GDM1 (cell line): ENCODE data around the gene YBX1.
A peak's percentile ranks its signal among the peaks of the same experiment; 100 is the strongest.
"Not testable (repeated sequence)": the region's sequence is repeated elsewhere in the genome, so short reads cannot be mapped to it uniquely, and the experiment has no call there.

Experiments used
- DNase-seq: peaks from one replicate; lab custom pipeline; 2025; lab: John Stamatoyannopoulos, UW

Gene YBX1

DNA sequence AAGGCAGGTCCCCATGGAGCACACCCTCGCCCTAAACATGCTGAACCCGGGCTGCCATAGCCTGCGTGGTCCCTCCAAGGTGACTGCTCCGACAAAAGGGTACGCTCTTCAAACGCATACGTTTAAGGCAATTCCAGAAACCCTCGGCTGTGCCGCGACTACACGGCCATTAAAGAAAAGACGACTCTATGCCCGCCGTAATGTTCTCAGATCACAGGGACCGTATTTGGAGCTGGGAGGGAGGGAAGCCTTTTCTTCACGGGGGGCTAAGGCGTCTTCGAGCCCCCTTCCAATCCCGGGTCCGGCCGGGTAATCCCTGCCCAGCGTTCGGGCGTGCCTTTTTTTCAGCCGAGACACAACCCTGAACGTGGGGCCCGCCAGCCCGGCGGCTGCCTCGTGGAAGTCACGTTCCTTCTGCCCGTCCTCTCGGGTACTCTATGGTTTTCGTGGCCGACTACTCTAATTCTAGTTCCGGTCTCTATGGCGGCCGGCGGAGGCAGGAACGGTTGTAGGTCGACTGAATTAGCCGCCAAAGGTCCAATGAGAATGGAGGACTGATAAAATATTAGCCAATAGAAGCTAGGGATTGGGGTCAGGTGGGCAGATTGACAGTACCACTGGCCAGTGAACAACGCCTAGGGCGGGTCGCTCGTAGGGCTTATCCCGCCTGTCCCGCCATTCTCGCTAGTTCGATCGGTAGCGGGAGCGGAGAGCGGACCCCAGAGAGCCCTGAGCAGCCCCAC lies at the start of gene YBX1:
TSS of gene YBX1 (plus strand) at position 678 of the 743 bp plus-strand sequence. CDS start 148 bp downstream, outside the sequence.
- peak; percentile 97 for DNase-seq

DNA sequence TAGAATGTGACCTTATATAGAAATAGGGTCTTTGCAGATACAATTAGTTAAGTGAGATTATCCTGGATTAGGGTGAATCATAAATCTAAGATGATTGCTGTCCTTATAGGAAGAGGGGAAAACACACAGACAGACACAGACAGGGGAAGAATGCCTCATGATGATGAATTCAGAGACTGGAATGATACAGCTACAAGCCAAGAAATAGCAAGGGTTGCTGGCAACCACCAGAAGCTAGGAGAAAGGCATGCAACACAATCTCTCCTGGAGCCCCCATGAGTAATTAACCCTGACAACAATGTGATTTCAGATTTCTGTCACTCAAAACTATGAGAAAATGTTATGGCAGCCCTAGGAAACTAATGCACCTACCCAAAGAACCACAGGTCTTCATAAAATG lies 43.1 kb upstream of the YBX1 start:
- DNase-seq: no peak

DNA sequence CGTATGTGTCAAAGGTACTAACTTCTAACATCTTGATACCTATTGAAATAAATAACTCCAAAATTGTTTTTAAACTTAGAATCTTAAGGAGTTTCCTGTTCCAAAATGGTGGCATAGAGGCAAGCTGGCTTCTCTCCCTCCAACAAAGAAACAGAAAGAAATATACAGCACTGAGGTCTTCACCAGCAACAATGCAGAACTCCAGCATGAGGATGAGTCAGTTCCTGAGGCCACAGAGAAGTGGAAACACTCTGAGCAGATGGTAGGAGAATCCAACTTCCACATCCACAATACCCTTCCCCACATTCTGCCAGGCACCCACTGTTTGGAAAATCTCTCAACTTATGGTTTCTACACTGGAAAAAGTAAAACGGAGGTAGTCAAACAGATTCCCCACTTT lies 36.2 kb upstream of the YBX1 start:
- DNase-seq: peak; percentile 39

DNA sequence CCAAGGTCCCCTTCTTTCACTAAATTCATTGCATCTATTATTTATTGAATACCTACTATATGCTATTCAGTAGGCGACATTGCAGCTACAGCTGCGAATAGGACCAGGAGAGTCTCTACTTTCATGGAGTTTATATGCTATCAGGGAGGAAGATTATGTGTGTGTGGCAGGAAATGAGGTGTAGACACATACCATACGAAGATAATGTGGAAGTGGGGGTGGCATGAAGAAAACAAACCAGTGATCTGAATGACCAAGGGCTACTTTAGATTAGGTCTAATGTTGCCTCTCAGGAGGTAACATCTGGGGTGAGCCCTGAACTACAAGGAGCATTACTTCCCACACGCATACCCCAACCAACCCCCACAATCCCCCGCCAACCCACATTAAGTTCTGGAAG lies 25.0 kb upstream of the YBX1 start:
- no peak for DNase-seq

DNA sequence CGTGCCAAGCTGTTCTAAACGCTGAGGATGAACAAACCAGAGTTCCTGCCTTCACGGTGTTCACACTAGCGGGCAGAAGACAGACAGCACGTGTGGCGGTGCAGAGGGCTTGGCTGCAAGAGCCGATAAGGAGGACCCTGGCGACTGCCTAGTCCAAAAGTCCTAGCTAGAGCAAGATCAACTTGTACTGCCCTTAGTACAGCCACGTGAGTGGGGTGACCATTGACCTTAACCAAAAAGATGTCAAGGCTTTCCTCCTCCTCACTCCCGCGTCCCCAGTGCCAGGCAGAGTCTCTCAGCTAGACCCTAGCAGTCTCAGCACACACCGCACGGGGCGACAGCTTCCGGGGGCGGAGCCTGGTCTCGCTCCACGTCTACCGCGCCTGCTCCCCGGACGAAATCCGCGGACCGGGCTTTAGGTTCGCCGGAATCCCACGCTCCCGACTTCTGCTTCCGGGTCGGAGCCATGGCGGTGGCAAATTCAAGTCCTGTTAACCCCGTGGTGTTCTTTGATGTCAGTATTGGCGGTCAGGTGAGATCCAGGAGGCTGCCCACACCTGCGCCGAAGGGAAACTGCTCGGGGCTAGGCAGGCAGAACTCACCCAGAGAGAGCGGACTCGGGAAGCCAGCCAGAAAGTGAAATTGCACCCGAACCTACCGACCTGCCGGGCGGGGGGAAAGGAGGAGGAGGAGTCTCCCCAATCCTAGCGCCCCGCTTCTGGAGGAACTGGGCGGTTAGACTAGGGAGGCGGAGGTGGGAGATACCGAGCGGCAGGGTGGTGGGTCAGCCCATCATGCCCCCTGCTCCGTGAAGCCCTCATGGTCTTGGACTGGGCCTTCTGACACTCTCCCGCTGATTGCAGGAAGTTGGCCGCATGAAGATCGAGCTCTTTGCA lies 24.0 kb upstream of the YBX1 start, which contains the start of gene PPIH:
TSS of gene PPIH (plus strand) at position 443 of the 896 bp plus-strand sequence. CDS start at position 467, 24 bp downstream.
- DNase-seq: peak; percentile 95

DNA sequence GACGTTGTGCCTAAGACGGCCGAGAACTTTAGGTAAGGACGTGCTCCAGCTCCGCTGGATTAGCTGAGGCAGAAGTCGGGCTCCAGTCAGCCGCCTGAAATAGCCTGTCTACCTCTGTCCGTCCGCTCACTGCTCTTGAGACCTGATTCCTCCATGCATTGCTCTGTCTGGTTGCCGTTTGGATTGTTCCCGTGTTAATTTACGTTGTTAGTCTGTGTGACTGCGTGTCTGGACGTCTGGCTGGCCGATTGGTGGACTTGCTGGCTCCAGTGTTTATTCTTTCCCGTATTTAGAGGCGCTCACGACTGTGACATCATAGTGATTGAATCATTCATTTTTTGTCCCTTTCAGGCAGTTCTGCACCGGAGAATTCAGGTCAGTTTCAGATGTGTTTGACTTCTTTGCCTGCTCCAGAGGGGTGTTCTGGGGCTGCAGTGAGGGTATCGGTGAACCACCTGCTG lies 23.3 kb upstream of the YBX1 start:
- no peak for DNase-seq

DNA sequence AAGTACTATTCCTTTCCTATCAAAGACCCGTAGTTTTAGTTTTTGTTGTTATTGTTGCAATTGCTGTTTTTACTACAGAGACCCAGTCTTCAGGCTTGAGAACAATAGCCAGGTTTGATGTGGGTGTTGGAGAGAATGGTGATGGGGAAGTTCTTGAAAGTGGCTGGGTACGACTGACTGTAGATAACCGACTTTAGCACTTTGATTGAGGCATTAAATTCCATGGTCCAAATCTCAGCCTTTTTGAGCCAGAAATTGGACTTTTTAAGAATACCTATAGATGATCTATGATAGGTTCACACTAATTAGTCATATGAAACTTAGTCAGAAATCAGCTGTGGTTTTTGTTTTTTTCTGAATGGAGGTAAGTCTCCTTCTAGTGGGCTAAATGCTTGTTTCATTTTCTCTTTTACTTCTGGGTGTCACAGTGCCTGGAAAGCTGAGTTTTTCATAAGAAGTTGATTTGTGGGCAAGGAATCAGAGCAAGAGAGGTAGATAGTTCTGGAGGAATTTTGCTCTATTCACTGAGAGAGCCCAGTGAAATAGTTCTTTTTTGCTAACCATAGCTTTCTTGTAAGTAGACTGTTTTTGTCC lies 21.2 kb upstream of the YBX1 start:
- DNase-seq: no peak

DNA sequence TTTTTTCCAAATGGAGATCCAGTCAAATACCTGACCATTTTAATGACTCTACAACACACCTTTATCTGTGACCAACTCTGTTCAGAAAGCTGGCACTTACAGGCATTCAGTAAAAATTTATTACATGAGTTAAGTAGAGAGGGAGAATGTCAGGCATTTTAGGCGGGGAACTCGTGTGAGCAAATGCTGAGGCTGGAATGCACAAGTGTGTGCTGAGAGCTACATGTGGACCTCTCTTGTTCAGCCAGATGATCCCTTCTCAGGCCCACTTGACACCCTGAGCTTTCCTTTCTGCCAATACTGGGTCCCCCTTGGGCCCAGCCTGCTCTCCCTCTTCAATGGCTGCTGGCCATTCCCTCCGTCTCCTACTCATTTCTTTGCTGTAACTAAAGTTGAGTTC lies 12.3 kb upstream of the YBX1 start:
- DNase-seq: no peak

DNA sequence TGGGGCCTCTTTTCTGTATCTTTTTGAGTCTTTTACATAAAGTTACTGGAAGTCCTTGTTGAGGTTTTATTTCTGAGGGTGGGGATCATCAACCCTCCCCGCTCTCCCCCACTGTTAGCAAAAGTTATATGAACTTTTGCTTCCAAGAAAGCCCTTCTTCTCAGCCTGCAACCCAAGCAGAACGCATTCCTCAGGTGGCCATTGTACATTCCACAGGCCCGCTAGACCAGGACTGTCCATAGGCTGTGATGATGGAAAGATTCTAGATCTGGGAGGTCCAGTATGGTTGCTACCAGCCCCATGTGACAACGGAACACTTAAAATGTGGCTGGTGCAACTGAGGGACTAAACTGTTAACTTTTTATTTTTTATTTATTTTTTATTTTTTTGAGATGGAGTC lies 11.8 kb upstream of the YBX1 start:
- DNase-seq: no peak

DNA sequence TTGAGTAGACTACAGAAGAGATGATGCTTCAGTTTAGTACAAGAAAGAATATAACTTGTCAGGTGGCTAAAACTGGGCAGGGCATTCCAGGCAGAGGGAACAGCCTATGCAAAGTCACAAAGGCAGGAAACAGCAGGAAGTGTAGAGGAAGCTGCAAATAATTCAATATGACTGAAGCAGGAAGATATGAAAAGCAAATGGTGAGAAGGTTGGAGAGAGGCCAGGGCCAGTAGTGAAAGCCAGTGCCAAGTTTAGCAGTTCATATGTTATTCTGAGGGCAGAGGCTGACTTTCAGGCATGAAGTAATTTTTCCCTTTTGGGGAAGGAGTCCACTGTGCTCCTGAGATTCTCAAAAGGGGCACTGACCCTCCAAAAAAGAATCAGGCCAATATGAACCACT lies 8.0 kb upstream of the YBX1 start:
- no peak for DNase-seq

DNA sequence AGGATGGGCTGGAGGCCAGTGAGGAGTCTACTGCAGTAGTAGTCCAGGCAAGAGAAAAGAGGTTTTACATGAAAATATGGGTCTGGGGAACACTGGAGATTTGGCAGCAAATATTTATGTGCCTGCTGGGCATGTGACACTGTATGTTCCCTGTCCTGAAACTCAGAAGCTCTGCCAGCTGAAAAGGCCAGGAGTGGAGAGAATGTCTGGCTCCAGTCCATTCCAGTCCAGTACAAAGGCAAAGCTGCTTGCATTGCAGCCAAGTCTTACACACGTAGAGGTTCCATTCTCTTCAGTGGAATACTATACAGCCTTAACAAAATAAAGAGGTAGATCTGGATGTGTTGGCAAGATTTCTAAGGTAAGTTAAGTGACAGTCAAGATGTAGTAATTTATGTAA lies 7.5 kb upstream of the YBX1 start:
- DNase-seq: no peak

DNA sequence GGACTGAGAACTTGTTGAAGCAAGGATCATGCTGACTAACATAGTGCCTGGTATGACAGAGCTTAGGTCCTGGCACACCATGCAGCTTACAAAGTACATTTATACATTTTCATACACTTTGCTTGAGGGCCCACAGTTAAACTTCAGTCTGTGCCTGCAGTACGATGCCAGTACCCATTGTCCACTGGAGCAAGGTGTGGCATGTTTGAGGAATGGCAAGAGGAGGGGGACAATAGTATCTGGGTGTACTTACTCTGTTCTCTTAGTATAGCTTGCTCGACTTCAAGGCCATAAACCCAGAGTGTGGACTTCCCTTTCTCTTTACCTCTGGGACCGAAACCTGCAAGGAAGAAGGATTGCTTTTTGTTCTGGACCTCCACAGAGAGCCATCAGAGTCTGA lies 6.8 kb upstream of the YBX1 start:
- DNase-seq: no peak

DNA sequence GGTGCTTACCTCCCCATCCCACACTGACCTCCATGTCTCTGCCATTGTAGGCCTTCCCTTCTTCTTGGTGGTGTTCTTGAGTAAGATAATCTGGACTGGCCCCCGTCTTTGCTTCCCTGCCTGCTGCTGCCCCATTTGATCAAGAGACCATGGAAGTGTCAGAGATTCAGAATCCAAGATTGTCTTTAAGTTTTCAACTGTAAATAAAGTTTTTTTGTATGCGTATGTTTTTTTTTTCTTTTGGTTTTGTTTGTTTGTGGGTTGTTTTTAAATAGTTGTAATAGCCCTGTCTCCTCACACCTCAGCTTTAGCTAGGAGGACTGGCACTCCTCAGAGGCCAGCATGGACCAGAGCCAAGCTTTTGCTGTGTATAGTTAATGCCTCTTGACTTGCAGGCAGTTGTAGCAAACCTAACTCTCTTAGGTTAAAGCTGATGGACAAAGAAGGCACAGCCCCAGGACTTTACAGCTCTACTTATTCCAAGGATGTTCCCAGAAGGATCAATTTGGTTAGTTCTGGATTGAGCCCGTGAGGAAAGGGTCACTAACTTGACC lies 5.6 kb upstream of the YBX1 start:
- no peak for DNase-seq

DNA sequence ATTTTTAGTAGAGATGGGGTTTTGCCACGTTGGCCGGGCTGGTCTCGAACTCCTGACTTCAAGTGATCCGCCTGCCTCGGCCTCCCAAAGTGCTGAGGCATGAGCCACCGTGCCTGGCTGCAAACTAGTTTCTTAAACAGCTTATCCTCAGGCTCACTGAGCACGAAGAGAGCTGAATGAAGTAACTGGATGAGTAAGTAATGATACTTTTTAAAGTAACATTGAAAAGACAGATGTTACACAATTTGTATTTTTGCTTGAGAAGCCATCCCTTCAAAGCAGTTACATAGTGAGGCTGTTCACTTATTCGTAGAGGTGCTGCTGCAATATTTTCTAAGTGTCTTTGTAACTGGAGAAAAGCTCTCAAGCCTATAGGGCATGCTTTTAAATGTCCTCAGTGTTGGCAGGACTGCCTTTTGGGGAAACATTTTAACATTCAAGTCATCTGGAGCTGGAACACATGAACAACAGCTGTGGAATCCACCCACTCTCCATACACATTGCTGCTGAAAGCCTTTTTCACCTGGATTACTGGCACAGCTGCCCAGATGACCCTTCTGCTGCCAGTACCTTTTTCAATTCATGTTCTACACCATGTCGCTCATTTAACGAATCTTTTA lies 2.7 kb upstream of the YBX1 start:
- DNase-seq: no peak

DNA sequence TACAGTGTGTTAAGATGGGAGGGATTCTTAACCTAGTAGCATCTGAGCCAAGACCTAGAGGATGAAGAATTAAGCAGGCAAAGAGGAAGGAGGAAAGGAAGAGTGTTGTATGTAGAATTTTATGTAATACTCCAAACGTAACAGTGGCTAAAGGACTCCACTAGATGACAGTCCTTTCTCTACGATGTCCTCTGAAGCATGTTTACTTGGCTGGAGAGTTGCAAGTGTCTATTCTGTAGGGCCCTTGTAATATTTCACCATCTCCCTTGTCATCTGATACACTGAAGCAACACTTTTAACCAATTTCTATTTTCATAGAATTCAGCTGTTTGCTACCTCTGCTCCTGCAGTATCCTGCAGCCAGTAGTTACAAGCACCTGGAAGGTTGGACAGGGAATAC lies 2.2 kb upstream of the YBX1 start:
- no peak for DNase-seq

DNA sequence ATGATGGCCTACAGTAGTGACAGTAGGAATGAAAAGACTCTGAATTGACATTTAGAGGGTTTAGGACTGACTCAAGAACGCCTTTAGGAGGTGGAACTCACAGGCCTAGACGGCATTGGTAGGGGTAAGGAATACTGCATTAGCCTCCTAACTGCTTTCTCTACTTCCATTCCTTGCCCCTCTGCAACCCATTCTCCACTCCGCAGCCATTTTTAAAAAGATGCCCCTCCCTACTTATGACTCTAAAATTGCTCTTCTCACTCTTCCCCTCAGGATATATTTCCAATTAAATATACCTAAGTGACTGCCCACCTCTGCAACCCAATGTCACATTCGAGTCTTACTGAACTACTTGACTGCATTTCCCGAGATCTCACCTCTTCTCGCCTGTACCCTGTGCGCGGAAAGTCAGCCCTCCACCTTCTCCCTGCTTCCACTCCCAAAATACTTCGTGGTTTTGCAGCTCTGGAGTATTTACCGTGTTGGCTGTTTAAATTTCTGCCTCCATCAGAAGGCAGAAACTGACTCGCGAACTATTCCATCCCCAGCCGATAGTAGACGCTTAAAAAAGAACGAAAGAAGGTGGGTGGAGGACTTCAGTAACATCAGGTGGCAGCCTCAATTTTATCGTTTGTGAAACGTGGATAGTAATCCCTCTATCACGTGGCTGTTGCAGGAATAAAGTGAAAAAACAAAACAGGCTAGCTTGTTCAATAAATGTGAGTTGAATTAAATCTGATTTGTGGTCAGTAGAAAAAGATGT lies 1.1 kb upstream of the YBX1 start:
- DNase-seq: no peak

DNA sequence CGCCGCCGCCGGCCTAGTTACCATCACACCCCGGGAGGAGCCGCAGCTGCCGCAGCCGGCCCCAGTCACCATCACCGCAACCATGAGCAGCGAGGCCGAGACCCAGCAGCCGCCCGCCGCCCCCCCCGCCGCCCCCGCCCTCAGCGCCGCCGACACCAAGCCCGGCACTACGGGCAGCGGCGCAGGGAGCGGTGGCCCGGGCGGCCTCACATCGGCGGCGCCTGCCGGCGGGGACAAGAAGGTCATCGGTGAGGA lies 193 bp downstream of the YBX1 start:
- DNase-seq: not testable (repeated sequence)

DNA sequence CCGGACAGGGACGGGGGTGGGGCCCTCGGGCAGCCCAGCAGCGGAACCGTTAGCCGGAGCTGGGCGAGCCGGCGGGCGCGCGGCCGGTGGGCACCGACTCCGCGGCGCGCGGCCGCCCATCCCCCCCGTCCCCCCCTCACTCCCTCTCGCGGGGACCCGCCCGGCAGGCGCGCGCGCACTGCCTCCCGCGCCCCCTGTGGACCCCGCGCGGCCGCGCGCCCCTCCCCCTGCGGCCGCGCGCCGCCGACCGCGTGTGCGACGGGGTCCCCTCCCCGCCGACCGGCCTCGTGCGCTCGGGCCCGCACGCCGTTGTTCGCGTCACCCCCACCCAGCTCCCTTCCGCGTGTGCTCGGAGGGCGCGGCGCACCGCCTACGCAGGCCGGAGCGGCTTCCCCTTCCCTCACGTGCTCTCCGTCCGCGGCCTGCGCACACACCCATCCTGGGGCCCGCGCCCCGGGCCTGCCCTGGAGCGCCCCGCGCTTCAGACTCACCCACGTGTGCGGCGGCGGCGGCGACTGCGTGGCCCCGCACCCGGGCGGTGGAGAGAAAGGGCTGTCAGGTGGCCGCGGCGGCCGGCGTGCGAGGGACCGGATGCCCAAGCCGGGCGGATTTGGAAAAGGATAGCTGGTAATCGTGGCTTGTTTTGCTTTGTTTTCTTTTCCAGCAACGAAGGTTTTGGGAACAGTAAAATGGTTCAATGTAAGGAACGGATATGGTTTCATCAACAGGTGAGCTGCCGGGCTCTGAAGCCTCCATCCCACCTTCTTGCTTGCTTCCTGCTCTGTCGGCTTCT lies 717 bp downstream of the YBX1 start:
- peak; percentile 59 for DNase-seq

DNA sequence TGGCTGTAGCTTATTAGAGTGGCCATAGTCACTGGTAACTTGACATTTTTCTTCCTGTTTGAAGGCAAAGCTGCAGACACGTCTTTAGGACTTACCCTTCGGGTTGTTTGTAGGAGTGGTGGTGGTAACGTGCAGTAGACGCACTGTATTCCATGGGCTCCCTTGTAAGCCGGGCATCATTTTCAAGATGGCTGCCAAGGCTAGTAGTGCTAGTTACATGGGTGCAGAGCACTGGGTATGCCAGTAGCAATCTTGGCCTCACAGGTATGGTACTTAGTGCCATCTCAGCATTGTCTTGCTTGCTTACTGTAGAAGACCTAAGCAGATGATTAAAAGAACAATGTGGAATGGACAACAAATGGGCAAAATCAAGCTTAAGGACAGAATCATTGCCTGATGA lies 1.9 kb downstream of the YBX1 start:
- DNase-seq: no peak

DNA sequence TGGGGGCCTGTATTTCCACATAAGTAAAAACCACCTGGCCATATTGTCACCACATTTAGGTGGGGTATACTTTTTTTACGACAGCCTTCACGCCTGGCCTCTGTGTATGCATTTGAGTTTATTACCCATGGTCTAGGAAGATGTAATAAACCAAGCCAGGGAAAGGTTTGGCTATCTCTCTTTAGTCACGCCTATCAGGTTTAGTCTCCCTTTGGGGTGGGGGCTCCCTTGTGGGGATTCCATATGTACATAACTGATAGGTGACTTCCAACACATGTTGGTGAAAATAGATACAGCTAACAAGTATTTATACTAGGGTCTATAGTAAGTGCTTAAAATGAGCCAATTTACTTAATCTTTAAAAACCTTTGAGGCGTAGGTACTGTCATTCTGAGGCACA lies 4.2 kb downstream of the YBX1 start:
- no peak for DNase-seq

DNA sequence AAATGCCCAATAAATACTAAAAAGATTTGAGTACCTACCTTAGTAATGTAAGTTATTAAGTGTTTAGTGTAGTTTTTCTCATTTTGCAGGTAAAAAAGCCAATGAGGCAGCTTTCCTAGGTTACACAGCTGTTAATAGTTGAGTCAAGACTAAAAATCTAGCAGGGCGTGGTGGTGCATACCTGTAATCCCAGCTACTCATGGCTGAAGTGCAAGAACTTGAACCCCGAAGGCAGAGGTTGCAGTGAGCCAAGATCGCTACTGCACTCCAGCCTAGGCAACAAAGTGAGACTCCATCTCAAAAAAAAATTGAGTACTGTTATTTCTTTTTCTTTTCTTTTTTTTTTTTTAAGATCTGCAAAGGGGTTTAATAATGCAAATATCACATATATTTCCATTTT lies 7.7 kb downstream of the YBX1 start:
- no peak for DNase-seq
